HEK293 (cell line): ENCODE results near the gene COX6A1.

ENCODE experiments used
- CTCF ChIA-PET: fragments of 350-600 bp; formaldehyde crosslinking; extraction: SDS; loops from one replicate; lab custom pipeline; 2021; ENCODE audit warnings: antibody characterized with exemption; lab: Yijun Ruan, JAX
- POLR2A ChIA-PET: fragments of 300-600 bp; formaldehyde crosslinking; extraction: SDS; loops from one replicate; lab custom pipeline; 2020; ENCODE audit warnings: antibody characterized with exemption, inconsistent platforms; lab: Yijun Ruan, JAX
- H3K27ac ChIP-seq: fragments of 200-500 bp; sonication (Bioruptor generic); 2 replicates; pipeline ENCODE4 v1.5.1; 2014; ENCODE audit warnings: low read depth, low read length, control low read depth, inconsistent platforms; ENCODE audit errors: extremely low read depth
- H3K36me3 ChIP-seq, 2 experiments: fragments of 200-500 bp in 1 of 2; sonication (Bioruptor generic) in 1 of 2; 1 replicate in 1 of 2; 2 replicates in 1 of 2; pipeline ENCODE4 v1.5.1; 2014 to 2017; ENCODE audit warnings: inconsistent platforms in 2 of 2, low read length in 2 of 2; ENCODE audit not compliant: control insufficient read depth in 2 of 2, insufficient read depth in 1 of 2
- H3K4me1 ChIP-seq: fragments of 200-500 bp; sonication (Bioruptor generic); 2 replicates; pipeline ENCODE4 v1.5.1; 2014; ENCODE audit warnings: mild to moderate bottlenecking, low read length, inconsistent platforms; ENCODE audit not compliant: control insufficient read depth, insufficient read depth
- H3K4me3 ChIP-seq: 2 replicates; pipeline ENCODE4 v1.5.1; 2011; ENCODE audit warnings: low read depth, mild to moderate bottlenecking, control low read depth, low read length, moderate library complexity
- H3K9me3 ChIP-seq: fragments of 200-500 bp; sonication (Bioruptor generic); 2 replicates; pipeline ENCODE4 v1.5.1; 2014; ENCODE audit warnings: low read depth, low read length, inconsistent platforms; ENCODE audit not compliant: control insufficient read depth, insufficient read depth
- HIC1 ChIP-seq: fragments of 450-650 bp; formaldehyde crosslinking; IDR thresholded peaks from 2 replicates; pipeline ENCODE4 v1.5.1; 2016; ENCODE audit warnings: missing biosample characterization, missing genetic modification characterization
- OSR2 ChIP-seq: fragments of 450-650 bp; formaldehyde crosslinking; IDR thresholded peaks from 2 replicates; pipeline ENCODE4 v1.5.1; 2016; ENCODE audit warnings: missing biosample characterization, missing genetic modification characterization
- PBX3 ChIP-seq: sonication (generic); formaldehyde crosslinking; IDR thresholded peaks from 2 replicates; pipeline ENCODE4 v1.8.1; 2022; ENCODE audit warnings: mild to moderate bottlenecking, moderate library complexity, missing genetic modification reagents
- PRDM1 ChIP-seq: fragments of 450-650 bp; formaldehyde crosslinking; IDR thresholded peaks from 2 replicates; pipeline ENCODE4; 2016; ENCODE audit warnings: missing biosample characterization, missing genetic modification characterization
- REPIN1 ChIP-seq: fragments of 450-650 bp; formaldehyde crosslinking; IDR thresholded peaks from 2 replicates; pipeline ENCODE4 v1.5.1; 2017; ENCODE audit warnings: missing biosample characterization, missing genetic modification characterization, low read depth
- ZBTB17 ChIP-seq: fragments of 450-650 bp; formaldehyde crosslinking; IDR thresholded peaks from 2 replicates; pipeline ENCODE4 v1.5.1; 2016; ENCODE audit warnings: missing biosample characterization, missing genetic modification characterization
- ZBTB7A ChIP-seq: fragments of 450-650 bp; formaldehyde crosslinking; IDR thresholded peaks from 2 replicates; pipeline ENCODE4 v1.5.1; 2016; ENCODE audit warnings: low read depth, missing biosample characterization, missing genetic modification characterization
- ZEB2 ChIP-seq: fragments of 450-650 bp; formaldehyde crosslinking; IDR thresholded peaks from 2 replicates; pipeline ENCODE4 v1.5.1; 2016; ENCODE audit warnings: missing biosample characterization, missing genetic modification characterization
- ZNF140 ChIP-seq: fragments of 450-650 bp; formaldehyde crosslinking; IDR thresholded peaks from 2 replicates; pipeline ENCODE4 v1.5.1; 2016; ENCODE audit warnings: missing biosample characterization, missing genetic modification characterization
- ZNF155 ChIP-seq: fragments of 450-650 bp; formaldehyde crosslinking; IDR thresholded peaks from 2 replicates; pipeline ENCODE4 v1.5.1; 2016; ENCODE audit warnings: missing biosample characterization, missing genetic modification characterization
- ZNF221 ChIP-seq: fragments of 450-650 bp; formaldehyde crosslinking; IDR thresholded peaks from 2 replicates; pipeline ENCODE4 v1.5.1; 2017; ENCODE audit warnings: missing biosample characterization, missing genetic modification characterization, borderline replicate concordance
- ZNF416 ChIP-seq: fragments of 450-650 bp; formaldehyde crosslinking; IDR thresholded peaks from 2 replicates; pipeline ENCODE4 v1.5.1; 2016; ENCODE audit warnings: missing biosample characterization, missing genetic modification characterization
- ZNF449 ChIP-seq: fragments of 450-650 bp; formaldehyde crosslinking; IDR thresholded peaks from 2 replicates; pipeline ENCODE4 v1.5.1; 2017; ENCODE audit warnings: missing biosample characterization, mild to moderate bottlenecking, missing genetic modification characterization, moderate library complexity
- ZNF48 ChIP-seq: fragments of 450-650 bp; formaldehyde crosslinking; IDR thresholded peaks from 2 replicates; pipeline ENCODE4 v1.5.1; 2016; ENCODE audit warnings: missing biosample characterization, missing genetic modification characterization
- ZNF658 ChIP-seq: fragments of 450-650 bp; formaldehyde crosslinking; IDR thresholded peaks from 2 replicates; pipeline ENCODE4; 2016; ENCODE audit warnings: missing biosample characterization, missing genetic modification characterization
- TF ChIP-seq, protein P1 (sequence below): fragments of 450-650 bp; formaldehyde crosslinking; IDR thresholded peaks from 2 replicates; pipeline ENCODE4 v1.5.1; 2016; ENCODE audit warnings: missing biosample characterization, missing genetic modification characterization
- TF ChIP-seq, protein P2 (sequence below): fragments of 450-650 bp; formaldehyde crosslinking; IDR thresholded peaks from 2 replicates; pipeline ENCODE4 v1.5.1; 2016; ENCODE audit warnings: missing biosample characterization, missing genetic modification characterization, borderline replicate concordance
- TF ChIP-seq, protein P3 (sequence below): fragments of 450-650 bp; formaldehyde crosslinking; IDR thresholded peaks from 2 replicates; pipeline ENCODE4 v1.5.1; 2016; ENCODE audit warnings: missing biosample characterization, missing genetic modification characterization
- TF ChIP-seq, protein P4 (sequence below): fragments of 450-650 bp; formaldehyde crosslinking; IDR thresholded peaks from 2 replicates; pipeline ENCODE4 v1.5.1; 2016; ENCODE audit warnings: missing biosample characterization, missing genetic modification characterization

The COX6A1 gene

GRCh38 chr12:120444676-120445075 lies 6.8 kb downstream of the COX6A1 start:
- CTCF ChIA-PET = interaction anchor here (0.9 to 1.7 kb wide), 4 partner anchors 13 to 88 kb away, joined by 3 to 7 read pairs (median 4); no protein-coding TSS in a partner anchor

DNA sequence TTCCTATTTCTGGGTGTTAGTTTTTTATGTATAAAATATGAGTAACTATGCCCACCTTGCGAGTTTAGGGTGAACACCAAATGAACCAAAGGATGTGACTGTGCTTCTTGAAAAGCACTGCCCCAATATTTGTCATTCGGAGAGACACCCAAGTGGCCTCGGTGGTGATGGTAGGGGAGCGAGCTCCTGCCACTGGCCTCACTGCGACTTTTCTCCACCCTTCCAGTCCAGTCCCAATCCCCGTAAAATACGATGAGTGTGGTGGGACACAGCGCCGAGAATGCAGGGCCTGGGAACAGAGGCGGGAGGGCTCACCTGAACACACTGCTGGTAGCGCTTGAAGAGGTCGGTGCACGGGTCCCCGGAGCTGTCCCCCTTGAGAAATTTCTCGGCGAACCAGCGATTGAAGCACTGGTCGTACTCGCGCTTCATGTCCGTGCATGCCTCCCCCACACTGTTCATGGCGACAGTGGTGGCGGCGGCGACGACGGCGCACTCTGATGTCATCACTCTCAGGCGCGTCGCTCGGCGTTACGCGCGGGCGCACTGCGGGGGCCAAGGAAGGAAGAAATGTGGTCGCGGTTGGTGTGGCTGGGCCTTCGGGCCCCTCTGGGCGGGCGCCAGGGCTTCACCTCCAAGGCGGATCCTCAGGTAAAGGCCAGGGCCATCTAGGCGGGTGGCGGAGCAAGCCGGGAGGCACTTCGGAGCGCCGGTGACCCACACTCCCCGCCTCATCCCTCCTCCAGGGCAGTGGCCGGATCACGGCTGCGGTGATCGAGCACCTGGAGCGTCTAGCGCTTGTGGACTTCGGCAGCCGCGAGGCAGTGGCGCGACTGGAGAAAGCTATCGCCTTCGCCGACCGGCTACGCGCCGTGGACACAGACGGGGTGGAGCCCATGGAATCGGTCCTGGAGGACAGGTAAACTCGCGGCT lies 8.3 kb downstream of the COX6A1 start, which contains the start of the genes GATC and TRIAP1:
Gene GATC (plus strand): TSS at position 534 of the 933 bp plus-strand sequence. CDS start 37 bp downstream, at position 571.
Gene TRIAP1 (minus strand): TSS at position 474 of the 933 bp plus-strand sequence. CDS start 12 bp downstream, at position 462.
- H3K9me3 ChIP-seq = no peaks in the 10 kb centered on the region
- peaks cover 4% of the 10 kb centered on the region; the same call in 1 of the 2 replicates for H3K4me1 ChIP-seq
- H3K27ac ChIP-seq = peak within 1 kb of the TSS; percentile 91
- peak within 1 kb of the TSS; percentile 99 for H3K4me3 ChIP-seq
- peaks cover 54 to 63% of the 10 kb centered on the region in 2 experiments for H3K36me3 ChIP-seq
- ChIA-PET CTCF (interaction anchor here (0.9 to 1.3 kb wide), 2 partner anchors 89 to 119 kb away, joined by 4 read pairs; no protein-coding TSS in a partner anchor), POLR2A (interaction anchor here (0.6 to 2.9 kb wide), 7 partner anchors 11 to 245 kb away, joined by 3 to 9 read pairs (median 3); partner anchors contain the start of gene POP5)
- TF ChIP-seq ZNF48 (tag by site-specific recombination) = no peak
- no peak for TF ChIP-seq ZNF658 (tag by site-specific recombination)
- TF ChIP-seq, protein P1, sequence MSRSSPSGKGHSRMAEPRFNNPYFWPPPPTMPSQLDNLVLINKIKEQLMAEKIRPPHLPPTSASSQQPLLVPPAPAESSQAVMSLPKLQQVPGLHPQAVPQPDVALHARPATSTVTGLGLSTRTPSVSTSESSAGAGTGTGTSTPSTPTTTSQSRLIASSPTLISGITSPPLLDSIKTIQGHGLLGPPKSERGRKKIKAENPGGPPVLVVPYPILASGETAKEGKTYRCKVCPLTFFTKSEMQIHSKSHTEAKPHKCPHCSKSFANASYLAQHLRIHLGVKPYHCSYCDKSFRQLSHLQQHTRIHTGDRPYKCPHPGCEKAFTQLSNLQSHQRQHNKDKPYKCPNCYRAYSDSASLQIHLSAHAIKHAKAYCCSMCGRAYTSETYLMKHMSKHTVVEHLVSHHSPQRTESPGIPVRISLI = no peak
- TF ChIP-seq ZNF155 = no peak
- TF ChIP-seq REPIN1 (tag by site-specific recombination) = peak; percentile 55; the same call in 1 of the 2 replicates
- TF ChIP-seq, protein P2, sequence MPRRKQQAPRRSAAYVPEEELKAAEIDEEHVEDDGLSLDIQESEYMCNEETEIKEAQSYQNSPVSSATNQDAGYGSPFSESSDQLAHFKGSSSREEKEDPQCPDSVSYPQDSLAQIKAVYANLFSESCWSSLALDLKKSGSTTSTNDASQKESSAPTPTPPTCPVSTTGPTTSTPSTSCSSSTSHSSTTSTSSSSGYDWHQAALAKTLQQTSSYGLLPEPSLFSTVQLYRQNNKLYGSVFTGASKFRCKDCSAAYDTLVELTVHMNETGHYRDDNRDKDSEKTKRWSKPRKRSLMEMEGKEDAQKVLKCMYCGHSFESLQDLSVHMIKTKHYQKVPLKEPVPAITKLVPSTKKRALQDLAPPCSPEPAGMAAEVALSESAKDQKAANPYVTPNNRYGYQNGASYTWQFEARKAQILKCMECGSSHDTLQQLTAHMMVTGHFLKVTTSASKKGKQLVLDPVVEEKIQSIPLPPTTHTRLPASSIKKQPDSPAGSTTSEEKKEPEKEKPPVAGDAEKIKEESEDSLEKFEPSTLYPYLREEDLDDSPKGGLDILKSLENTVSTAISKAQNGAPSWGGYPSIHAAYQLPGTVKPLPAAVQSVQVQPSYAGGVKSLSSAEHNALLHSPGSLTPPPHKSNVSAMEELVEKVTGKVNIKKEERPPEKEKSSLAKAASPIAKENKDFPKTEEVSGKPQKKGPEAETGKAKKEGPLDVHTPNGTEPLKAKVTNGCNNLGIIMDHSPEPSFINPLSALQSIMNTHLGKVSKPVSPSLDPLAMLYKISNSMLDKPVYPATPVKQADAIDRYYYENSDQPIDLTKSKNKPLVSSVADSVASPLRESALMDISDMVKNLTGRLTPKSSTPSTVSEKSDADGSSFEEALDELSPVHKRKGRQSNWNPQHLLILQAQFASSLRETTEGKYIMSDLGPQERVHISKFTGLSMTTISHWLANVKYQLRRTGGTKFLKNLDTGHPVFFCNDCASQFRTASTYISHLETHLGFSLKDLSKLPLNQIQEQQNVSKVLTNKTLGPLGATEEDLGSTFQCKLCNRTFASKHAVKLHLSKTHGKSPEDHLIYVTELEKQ (tag by site-specific recombination) = 0 out of 2 replicates have a peak, but pooled peaks have one; percentile 5
- no peak for TF ChIP-seq ZNF416
- TF ChIP-seq ZNF449 = no peak; the same call in 1 of the 2 replicates
- no peak; the same call in 1 of the 2 replicates for TF ChIP-seq ZNF221 (tag by site-specific recombination)
- no peak for TF ChIP-seq HIC1 (tag by site-specific recombination)
- 0 out of 2 replicates have a peak, but pooled peaks have one; percentile 40 for TF ChIP-seq ZBTB7A (tag by site-specific recombination)

More at GRCh38 chr12:120444676-120445075, 6.8 kb downstream of the COX6A1 start:
- POLR2A ChIA-PET = interaction anchor here (2.9 kb wide), 1 partner anchor 21 kb away, joined by 9 read pairs; no protein-coding TSS in a partner anchor
- Histone ChIP-seq H3K27ac (no peak overlapping the region), H3K9me3 (no peaks in the 10 kb centered on the region), H3K4me1 (peaks cover 4% of the 10 kb centered on the region; the same call in 1 of the 2 replicates), H3K4me3 (no peak overlapping the region; the same call in 1 of the 2 replicates), H3K36me3 (peaks cover 49 to 68% of the 10 kb centered on the region in 2 experiments)
- TF ChIP-seq PRDM1 (tag by site-specific recombination) (no peak), OSR2 (no peak), ZBTB17 (no peak), PBX3 (CRISPR knock-in tag) (no peak), ZEB2 (tag by site-specific recombination) (no peak), ZNF140 (tag by site-specific recombination) (no peak)
- TF ChIP-seq, protein P3, sequence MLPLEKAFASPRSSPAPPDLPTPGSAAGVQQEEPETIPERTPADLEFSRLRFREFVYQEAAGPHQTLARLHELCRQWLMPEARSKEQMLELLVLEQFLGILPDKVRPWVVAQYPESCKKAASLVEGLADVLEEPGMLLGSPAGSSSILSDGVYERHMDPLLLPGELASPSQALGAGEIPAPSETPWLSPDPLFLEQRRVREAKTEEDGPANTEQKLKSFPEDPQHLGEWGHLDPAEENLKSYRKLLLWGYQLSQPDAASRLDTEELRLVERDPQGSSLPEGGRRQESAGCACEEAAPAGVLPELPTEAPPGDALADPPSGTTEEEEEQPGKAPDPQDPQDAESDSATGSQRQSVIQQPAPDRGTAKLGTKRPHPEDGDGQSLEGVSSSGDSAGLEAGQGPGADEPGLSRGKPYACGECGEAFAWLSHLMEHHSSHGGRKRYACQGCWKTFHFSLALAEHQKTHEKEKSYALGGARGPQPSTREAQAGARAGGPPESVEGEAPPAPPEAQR = no peak
- TF ChIP-seq, protein P4, sequence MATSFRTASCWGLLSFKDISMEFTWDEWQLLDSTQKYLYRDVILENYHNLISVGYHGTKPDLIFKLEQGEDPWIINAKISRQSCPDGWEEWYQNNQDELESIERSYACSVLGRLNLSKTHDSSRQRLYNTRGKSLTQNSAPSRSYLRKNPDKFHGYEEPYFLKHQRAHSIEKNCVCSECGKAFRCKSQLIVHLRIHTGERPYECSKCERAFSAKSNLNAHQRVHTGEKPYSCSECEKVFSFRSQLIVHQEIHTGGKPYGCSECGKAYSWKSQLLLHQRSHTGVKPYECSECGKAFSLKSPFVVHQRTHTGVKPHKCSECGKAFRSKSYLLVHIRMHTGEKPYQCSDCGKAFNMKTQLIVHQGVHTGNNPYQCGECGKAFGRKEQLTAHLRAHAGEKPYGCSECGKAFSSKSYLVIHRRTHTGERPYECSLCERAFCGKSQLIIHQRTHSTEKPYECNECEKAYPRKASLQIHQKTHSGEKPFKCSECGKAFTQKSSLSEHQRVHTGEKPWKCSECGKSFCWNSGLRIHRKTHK (tag by site-specific recombination) = no peak
